NCI-H1092 (cell line): ENCODE measurements around the gene KCTD1.
"Not testable (repeated sequence)": the region's sequence is repeated elsewhere in the genome, so short reads cannot be mapped to it uniquely, and the experiment has no call there.

Experiments
- DNase-seq: peaks from one replicate; lab custom pipeline; 2025; lab: John Stamatoyannopoulos, UW

KCTD1 gene

DNA sequence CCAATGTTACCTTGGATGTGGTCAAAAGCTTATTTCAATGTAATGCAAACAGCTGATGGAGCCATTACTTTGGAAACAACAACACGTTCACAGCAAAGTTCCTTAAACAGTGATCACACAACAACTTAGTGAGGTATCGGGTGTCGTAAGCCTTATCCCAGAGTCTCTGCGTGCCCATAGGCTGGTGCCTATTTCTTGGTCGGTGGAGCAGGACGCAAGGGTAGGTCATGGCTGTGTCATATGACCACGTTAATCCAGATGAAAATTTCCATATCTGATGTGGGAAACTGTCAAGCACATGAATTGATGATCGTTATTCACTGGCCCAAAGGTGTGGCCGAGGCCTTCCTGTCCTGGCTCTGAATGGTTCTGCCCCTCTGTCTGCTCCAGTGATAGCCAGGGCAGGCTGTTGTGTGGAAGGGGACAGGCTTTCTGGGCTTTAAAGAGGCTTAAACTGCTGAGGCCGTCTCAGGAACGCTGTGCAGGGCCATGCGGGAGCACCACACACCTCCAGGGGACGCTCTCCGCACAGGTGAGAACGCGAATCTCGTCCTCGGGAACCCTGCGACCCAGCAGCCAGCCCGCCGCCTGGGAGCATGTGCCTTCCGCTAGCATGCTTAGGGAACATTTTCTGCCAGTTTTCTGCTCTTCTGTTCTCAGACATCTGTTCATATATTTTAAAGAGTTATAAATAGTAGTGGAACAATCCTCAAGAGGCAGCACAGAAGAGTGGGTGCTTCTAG is 90.6 kb downstream of the KCTD1 start:
- DNase-seq = no peak

DNA sequence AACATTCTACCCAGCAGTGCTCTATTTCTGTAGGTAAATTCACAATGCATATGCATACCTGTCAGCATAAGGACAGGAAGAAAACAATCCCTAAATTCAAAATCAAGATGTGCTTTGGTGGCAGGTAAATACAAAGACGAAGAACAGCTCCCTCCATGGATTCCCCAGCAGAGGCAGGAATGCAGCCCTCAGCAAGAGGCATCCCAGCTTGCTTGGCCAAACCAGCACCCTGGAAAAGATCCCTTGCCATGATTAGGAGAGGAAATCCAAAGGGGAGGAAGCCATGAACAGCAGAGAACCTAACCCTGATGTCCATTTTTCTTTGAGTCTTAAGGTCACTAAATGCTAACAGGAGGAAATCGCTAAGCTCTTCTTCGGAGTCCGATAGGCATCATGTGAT is 91.2 kb downstream of the KCTD1 start:
- no peak for DNase-seq

DNA sequence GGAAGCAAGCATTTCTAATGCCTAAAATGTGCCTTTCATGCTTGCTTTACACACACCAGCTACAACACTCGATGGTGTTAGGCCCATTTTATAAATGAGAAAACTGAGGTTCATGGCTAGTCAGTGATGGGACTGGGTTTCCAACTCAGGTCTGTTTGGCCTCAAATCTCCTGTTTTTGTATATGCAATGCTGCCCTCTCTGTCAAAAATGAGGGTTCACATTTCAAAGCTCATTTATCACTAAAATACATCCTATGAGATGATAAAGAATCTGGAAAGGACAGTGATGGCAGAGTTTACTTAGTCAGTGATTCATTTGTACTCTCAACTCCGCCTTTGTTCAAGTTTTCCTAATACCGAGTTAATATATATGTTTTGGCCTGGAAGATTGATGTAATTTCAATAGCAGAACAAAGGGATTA is 92.3 kb downstream of the KCTD1 start:
- DNase-seq = no peak

DNA sequence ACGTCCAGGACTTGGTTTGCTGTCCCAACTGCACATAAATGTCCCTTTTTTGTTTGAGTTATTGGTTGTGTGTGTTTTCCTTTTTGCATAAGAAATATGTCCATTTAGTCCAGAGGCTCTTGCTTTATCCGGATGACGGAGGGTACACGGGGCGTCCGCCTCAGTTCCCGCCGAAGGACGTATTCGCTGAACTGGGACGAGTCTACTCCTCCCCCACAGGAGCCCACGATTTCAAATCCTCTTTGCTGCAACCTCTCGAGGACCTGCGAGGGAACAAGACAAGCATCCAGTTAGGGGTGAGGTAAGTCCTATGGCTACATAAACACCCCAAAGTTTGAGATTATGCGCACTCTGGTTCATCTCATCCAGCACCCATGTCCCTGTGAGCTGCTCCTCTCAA is 92.7 kb downstream of the KCTD1 start:
- DNase-seq = no peak

DNA sequence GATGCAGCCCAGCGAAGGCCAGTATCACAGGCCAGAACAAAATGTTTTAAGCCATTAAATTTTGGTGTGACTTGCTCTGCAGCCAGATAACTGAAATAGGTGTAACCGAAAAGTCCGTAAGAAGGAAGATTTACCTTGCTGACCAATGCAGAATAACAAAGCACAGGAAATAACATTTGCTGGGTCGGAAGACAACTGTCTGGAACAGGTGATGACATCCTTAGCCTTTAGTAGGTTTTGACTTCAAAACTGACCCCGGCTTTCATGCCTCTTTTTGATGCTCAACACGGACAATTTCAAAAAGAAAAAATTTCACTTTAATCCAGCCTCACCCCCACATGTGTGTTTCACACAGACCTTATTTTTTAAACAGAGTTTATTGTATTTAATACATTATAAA is 93.7 kb downstream of the KCTD1 start:
- DNase-seq = no peak

DNA sequence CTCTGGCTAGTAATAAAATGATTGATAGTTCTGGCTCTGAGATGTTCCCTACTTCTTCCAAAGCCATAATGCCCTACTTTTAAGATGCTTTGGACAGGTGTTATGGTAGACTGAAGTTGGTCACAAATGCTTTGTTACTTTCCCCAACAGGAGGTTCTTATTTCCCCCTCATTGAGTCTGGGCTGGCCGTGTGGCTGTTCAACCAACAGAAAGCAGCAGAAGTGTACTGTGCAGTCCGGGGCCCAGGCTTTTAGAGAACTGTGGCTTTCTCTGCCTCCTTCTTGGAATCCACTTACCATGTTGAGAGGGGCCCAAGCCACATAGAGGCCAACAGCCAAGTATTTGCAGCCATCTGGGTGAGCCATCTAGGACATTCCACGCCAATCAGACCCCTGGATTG is 94.2 kb downstream of the KCTD1 start:
- DNase-seq = no peak

DNA sequence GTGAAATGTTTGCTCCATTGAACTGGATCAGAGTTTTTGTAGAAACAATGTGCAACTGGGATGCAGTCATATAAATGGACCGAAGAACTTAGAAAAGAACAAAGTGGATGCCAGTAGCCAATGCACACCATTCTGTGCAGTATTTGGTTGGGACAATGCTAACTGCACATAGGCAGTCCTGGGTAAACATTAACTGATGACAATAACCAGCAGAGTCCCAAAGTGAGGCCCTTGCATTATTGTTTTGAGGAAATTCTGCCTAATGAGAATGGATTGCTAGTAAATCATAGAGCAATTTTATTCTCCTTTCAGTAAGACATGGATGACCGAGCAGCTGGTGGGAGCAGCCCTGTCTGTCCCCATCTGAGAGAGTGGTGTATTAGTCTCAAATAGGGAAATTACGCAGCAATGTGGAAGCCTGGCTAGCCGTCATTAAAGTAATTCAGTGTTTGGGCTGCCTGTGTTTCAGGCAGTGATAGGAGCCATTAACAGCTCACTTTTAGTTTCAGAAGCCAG is 94.9 kb downstream of the KCTD1 start:
- DNase-seq = no peak

DNA sequence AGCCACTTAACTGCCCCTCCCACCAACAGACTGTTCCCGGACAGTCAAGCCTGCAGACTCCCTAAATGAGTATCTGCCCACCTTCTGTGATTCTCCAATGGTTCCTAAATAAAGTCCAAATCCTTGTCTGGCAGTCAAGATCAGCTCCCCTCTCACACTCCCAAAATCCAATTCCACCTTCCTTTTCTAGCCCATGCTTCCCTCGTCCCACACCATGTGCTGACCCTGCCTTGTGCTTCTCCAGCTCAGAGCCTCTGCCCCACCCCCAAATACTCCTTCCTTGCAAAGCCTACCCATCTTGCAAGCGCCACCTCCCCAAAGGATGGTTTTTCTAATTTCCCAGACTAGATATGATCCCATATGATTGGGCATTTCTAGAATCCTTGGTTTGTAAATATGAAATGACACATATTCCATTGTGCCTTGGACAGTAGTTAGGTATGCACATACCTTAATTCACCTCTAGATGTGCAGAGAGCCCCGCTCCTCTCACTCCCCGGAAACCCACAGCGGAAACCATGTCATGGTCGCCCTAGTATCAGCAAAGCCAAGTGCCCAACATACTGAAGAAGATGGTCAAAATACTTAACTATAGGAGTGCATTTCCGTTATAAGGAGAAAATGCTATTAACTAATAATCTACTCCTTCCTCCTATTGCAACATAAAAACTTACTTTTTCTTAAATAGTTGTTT is 97.2 kb downstream of the KCTD1 start:
- no peak for DNase-seq

DNA sequence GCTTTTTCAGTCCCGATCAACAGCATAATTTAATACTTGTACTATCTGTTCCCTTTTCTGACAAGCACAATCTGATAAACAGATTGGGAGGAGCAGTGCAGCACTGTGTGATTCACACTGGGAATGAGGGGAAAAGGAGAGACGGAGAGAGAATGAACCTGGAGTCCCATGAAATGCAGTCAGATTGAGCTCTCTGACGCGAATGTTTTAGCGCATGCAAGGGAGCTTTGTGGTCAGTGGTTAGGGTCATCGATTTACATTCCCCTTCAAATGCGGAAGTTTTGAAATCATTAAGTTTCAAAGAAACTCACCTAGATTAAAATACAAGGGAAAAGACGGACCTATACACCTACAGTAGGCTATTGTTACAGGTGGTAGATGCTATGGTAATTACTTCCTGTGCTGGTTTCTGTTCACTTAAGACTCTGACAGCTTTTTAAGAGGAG is 99.6 kb downstream of the KCTD1 start:
- no peak for DNase-seq

DNA sequence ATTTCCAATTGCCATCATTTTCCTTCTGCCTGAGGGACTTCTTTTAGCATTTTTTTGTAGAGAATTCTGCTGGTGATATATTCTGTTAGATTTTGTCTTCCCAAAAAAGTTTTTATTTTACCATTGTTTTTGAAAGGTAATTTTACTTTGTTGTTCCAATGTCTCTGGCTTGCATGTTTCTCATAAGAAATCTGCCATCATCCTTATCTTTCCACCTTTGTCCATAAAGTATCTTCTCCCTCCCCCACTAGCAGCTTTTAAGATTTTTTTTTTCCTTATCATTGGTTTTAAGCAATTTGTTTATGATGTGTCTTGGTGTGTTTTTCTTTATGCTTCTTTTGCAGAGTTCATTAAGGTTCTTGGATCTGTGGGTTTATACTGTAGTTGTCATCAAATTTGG is 104.5 kb downstream of the KCTD1 start:
- no peak for DNase-seq

DNA sequence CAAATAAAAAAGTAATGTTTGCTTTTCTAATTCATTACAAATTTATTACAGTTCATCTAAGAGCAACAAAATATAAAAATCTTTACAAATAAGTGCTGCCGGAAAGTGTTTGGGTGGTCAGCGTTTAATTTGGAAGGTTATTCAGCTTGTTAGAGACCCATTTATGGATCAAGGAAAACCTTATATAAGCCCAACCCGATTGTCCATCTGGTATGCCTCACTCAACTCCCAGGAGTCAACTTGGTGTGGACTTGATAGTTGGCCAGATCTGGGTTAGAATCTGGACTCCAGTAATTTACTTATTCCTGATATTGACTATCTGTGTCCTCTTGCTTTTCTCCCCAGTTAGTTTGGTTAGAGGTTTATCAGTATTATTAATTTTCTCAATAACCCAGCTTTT is 106.2 kb downstream of the KCTD1 start:
- DNase-seq = no peak

DNA sequence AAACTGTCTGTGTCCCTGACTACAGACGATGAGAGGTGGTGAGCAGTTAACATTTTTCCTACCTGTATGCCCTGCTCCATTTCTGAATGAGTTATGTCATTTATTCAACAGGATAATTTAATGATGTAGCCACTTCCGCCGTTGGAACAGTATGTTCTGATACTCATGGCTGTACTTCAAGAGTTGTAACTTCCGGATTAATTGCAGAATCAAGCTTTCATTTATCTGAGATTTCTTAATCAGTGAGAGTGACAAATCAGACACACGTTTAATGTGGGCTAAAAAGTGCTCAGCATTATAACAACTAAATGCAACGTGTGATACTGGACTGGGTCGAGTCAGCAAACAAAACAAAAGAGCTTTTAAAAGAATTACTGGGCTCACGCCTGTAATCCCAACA is 107.7 kb downstream of the KCTD1 start:
- no peak for DNase-seq

DNA sequence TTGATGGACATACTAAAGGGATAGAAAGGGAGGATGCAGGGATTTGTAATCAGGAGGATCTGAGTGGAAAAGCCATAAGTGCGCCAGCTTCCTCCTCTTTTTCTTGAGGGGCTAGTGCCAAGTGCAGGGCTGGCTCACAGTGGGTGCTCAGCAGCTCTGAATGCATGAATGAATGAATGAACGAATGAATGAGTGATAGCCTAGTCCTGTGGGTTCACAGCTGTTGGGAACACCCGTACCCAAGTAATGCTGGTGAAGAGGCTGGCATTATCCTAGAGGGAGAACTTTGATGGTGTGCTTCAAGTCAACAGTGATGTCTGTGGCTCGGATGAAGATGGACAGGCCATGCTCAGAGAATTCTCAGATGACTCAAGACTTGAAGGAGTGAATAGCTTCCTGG is 108.8 kb downstream of the KCTD1 start:
- no peak for DNase-seq

DNA sequence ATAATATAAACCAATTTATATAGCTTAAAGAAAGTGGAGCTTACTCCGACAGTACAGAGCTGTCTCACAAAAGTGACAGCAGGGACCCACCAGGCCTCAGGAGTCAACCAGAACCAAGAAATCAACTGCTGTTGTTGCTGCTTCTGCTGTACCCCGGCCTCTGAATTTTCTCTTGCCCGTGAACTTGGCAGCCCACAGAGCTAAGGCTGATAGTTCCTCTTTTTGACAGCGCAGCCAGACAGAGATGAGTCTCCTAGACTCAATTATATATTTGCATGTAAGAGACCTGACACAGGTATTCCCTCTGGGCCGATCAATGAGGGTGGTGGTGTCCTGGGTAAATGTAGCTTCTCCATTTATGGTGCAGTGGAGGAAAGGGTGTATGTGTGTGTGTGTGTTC is 109.4 kb downstream of the KCTD1 start:
- DNase-seq = no peak

DNA sequence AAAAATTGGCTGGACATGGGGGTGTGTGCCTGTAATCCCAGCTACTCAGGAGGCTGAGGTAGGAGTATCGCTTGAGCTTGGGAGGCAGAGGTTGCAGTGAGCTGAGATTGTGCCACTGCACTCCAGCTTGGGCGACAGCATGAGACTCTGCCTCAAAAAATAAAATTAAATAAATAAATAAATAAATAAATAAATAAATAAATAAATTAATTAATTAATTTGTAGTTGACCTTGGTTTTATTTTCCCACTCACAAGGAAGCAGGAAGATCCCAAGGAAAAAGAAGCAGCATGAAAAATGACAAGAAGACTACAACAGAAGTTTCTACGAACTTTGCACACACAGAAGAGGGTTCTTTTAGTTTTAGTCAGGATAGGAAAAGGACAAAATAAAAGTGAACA is 110.7 kb downstream of the KCTD1 start:
- not testable (repeated sequence) for DNase-seq

DNA sequence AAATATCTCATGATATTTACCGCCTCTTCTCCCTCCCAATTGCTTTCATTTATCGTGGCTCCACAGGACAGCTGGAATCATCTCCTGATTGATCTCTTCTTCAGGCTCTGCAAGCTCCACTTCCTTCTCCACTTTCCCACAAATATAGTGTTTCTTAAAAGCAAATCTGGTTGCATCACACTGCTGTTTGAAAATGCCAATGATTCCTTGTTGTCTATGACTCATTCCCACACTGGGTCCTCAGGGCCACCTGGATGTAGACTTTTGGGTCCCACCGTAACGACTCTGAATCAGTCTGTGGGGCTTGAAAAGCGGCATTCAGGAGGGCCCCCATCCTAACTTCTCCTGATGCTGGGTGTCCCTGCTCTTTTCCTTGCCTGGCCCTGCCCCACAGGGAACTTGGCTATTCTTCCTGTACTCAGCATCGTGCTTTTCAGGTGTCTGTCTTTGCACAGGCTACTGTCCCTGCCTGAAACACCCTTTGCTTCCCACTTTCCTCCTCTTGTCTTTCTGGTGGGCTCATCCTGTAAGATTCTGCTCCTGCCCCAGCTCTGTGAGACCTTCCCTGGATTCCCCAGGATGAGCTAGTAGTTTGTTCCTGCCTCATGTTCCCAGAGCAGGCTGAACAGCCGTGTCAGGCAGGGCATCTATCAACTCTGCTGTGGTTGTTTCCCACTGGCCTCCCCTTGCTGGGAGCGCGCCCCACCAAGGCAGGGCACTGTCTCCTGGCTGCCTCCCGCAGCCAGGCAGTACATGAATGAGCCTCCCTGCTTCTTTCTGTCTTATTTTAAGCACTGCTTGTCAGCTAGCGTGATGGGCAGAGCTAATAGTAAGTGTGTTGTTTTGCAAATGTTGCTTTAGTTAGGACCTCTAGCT is 111.9 kb downstream of the KCTD1 start:
- no peak for DNase-seq

DNA sequence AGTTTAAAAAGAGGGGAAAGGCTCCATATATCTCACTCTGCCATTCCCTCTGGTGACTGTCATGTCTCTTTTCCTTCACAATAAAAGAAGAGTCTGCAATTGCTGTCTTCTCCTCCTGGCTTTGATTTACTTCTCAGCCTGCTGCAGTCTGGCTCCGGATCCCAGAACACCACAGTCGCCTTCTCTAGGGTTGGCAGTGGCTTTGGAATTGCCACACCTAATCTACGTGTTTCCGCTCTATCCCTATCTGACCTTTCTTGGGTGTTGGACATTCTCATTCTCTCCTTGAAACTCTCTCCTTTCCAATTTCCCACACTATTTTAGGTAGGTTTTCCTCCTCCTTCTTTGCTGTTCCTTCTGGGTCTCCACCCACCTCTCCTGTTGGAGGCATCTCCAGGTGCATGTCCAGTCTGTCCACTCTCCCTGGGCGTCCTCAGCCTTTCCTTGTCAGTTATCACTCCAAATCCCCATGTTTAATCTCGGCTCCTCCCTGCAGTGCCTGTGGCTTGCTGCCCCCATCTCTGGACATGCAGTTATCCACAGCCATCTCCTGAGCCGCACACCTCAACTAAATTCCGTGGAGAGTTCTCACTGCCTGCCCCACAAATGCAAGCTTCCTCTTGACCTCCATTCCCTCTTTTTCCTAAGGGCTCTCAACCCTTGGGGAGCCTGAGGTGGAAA is 112.8 kb downstream of the KCTD1 start:
- DNase-seq = no peak

DNA sequence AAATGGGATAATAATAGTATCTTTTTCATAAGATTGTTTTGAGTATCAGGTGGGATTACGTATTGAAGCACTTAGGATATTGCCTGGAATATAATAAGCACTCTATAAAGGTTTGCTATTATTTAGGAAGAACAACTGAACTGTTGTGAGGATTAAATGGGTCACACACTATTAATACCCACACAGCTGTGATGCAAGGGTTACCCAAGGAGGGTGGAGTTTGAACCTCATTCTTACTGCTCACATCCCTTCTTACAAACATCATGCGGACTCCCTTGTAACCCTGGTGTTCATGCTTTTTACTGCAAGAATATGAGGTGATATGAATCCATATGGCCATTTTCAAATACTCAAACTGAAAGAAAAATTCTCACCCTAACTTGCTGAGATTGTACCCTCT is 113.5 kb downstream of the KCTD1 start:
- DNase-seq = no peak

DNA sequence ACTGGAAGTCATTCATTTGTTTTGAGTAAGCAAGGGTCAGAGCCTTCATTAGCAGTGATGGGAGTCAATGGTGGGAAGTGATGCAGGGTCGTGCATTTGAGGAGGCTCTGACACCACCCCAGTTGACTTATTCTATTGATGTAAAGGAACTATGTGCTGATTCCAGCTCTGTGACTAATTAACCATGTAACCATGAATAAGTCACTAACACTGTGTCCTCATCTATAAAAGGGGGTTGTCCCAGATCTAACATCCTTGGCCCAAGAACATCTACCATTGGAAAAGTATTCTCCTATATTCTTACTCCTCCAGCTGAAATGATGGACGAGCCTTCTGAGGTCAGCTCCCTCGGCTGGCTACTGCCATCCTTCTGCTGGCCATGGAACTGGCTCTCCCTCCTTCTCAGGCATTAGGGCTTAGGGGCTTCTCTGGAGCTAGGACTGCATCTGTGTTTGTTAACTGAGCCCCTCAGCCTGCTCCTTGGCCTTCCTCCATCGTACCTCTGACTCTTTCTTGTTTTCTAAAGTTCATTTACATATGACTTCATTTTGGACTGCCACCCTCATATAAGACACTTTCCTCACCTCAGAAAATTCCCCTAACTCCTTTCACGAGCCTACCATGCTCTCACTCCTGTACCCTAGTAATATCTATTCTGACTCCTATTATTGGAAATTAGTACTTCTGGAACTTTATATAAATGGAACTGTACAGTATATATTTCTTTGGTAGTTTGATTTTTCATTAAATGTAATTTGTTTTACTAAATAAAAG is 115.5 kb downstream of the KCTD1 start:
- no peak for DNase-seq

DNA sequence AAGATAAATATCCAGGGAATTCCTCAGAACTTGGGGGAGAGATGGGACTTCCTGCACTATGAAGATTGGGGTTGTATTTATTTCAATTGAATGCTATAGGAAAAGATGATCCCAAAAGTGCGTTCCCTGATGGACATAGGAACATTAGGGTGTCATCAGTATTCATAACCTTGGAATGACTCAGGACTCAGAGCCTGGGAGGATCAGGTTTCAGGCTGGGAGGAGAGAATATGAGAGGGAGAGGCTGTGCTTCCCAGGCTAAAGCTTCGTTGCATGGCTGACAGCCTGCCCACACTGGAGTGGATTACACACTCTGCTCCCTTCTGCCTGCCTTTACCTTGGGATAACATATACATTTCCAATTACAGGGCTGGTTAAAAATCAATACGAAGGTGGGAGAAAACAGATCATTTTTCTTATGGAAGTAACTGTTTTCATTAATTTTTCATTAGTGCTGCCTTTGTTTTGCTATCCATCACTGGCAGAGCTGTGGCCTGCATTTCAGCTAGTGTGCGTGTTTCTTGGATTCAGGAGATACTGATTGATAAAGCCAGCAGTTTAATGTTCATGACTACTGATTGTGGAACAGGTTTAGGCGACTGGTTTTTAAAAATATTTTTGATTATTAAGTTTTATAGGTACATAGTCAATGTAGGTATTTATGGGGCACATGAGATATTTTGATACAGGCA is 118.7 kb downstream of the KCTD1 start:
- no peak for DNase-seq

DNA sequence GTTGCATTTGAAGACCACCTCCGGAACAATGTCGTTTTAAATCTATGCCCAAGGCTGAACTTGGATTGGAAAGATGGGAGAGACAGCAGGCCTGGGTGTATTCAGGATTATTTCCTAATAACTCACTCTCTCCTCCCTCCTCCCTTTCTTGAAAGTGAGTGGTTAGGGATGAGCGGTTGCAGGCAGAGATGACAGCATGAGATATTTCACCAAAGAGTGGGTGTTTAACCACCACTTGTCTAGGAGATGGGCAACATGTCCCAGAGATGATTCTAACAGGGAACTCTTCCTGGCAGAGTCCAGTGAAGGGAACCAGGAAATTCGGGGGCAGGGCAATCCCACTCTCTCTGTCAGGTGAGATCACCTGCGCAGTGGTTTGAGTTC is 123.2 kb downstream of the KCTD1 start:
- DNase-seq = no peak
